ENCODE measurements around the gene TOX2. TPM values are rescaled to one million over a fixed set of nuclear protein-coding genes. Genes with fewer than 3 reads are reported as not detected.
A peak's percentile ranks its signal among the peaks of the same experiment; 100 is the strongest.

The TOX2 gene
- total and polyA plus RNA-seq, 2 of the 8 experiments (the other 6 are each of a cell fraction or from before 2014, with no cell fraction given): 1.8 to 3.4 TPM

GRCh38 chr20:43960231-43960630 lies 45.6 kb downstream of the TOX2 start:
- Histone ChIP-seq H3K4ac (replicated peaks; ENCODE audit: insufficient read length, low read depth, low read length) (no peak overlapping the region), H3K9ac (replicated peaks in 1 of 4; ENCODE audit: extremely low read depth in 1 of 4, low read depth in 3 of 4, low read length in 3 of 4) (no peak overlapping the region), H2BK15ac (ENCODE audit: low read length) (0 out of 2 replicates have a peak overlapping the region, but pooled peaks have one; percentile 12), H2BK20ac (ENCODE audit: low read length) (no peak overlapping the region), H4K8ac (ENCODE audit: extremely low read depth, insufficient read depth, low read length) (no peak overlapping the region), H4K20me1 (replicated peaks in 1 of 2; ENCODE audit: control insufficient read depth in 1 of 2, insufficient read depth in 2 of 2, low read length in 2 of 2) (peaks cover 0 to 2% of the 10 kb centered on the region in 2 experiments), H3K9me3 (ENCODE audit: insufficient read depth in 2 of 2, low read depth in 1 of 2, low read length in 1 of 2) (no peaks in the 10 kb centered on the region), H3K36me3 (ENCODE audit: control insufficient read depth in 2 of 4, insufficient read depth in 4 of 4, low read length in 3 of 4) (no peaks in the 10 kb centered on the region), H3K23ac (ENCODE audit: insufficient read length) (no peak overlapping the region), H2BK120ac (replicated peaks; ENCODE audit: low read depth, low read length) (no peak overlapping the region), H3K56ac (replicated peaks; ENCODE audit: insufficient read length, low read depth, low read length) (no peak overlapping the region), H3K4me2 (ENCODE audit: insufficient read depth in 1 of 2, low read depth in 2 of 2, low read length in 2 of 2) (no peak overlapping the region), H2AK5ac (ENCODE audit: low read depth, low read length) (peak overlapping the region; percentile 75), H3K27me3 (replicated peaks in 1 of 4; ENCODE audit: control insufficient read depth in 3 of 4, extremely low read depth in 1 of 4, insufficient read depth in 3 of 4, low read length in 3 of 4) (peaks cover 0 to 4% (median under 1%) of the 10 kb centered on the region in 4 experiments; a peak in 3 of 7 replicates), H2BK5ac (ENCODE audit: low read depth, low read length) (no peak overlapping the region), H3K23me2 (ENCODE audit: low read depth, low read length) (no peaks in the 10 kb centered on the region; the same call in 1 of the 2 replicates), H4K91ac (replicated peaks; ENCODE audit: insufficient read length, low read length) (no peak overlapping the region), H2AFZ (ENCODE audit: low read length) (no peak overlapping the region), H4K5ac (ENCODE audit: insufficient read length, low read depth, low read length) (no peak overlapping the region), H3K27ac (ENCODE audit: low read depth, low read length) (no peak overlapping the region), H3K18ac (ENCODE audit: extremely low read depth, low read length) (no peak overlapping the region), H3K79me2 (ENCODE audit: control insufficient read depth in 1 of 2, insufficient read depth in 2 of 2, low read length in 2 of 2) (no peaks in the 10 kb centered on the region), H3K79me1 (ENCODE audit: low read depth, low read length) (peaks cover 2% of the 10 kb centered on the region; the same call in 1 of the 2 replicates), H3K14ac (ENCODE audit: insufficient read length) (no peak overlapping the region), H3K4me1 (replicated peaks in 1 of 4; ENCODE audit: control insufficient read depth in 3 of 4, insufficient read depth in 4 of 4, low read length in 3 of 4) (peaks cover 2 to 18% (median 4%) of the 10 kb centered on the region in 4 experiments; a peak in 5 of 7 replicates), H2BK12ac (ENCODE audit: low read depth, low read length) (0 out of 2 replicates have a peak overlapping the region, but pooled peaks have one; percentile 4), H3K4me3 (ENCODE audit: extremely low read depth in 1 of 4, insufficient read depth in 2 of 4, low read depth in 3 of 4, low read length in 4 of 4) (no peak overlapping the region)
- DNase-seq (ENCODE audit: low read depth in 1 of 2, low spot score in 2 of 2) (no peak), FAIRE-seq (no peak)
- TF ChIP-seq CTBP2 (IDR thresholded peaks at IDR 0.05; ENCODE audit: borderline replicate concordance, insufficient read depth, insufficient read length, low read length) (no peak), SRF (IDR thresholded peaks at IDR 0.05; ENCODE audit: low read depth, low read length) (no peak), KDM5A (IDR thresholded peaks at IDR 0.05; ENCODE audit: low read length) (no peak), PHF8 (conservative IDR thresholded peaks at IDR 0.05; ENCODE audit: low read depth, low read length) (no peak), SP2 (IDR thresholded peaks at IDR 0.05; ENCODE audit: low read length) (no peak), ASH2L (IDR thresholded peaks at IDR 0.05; ENCODE audit: low read length) (no peak), CEBPB (IDR thresholded peaks at IDR 0.05; ENCODE audit: low read depth, low read length) (no peak), HDAC2 (IDR thresholded peaks at IDR 0.05; ENCODE audit: borderline replicate concordance in 1 of 2, low read depth in 2 of 2, low read length in 2 of 2) (no peak), MAX (IDR thresholded peaks at IDR 0.05) (no peak), CBX5 (IDR thresholded peaks at IDR 0.05; ENCODE audit: low read depth, low read length) (no peak), GABPA (IDR thresholded peaks at IDR 0.05; ENCODE audit: borderline replicate concordance, insufficient read depth, low read length) (no peak), BRCA1 (IDR thresholded peaks at IDR 0.05; ENCODE audit: low read depth, low read length) (no peak)
- CTCF ChIA-PET (ENCODE audit: partially characterized antibody): interaction anchor here (1.4 to 1.8 kb wide), 2 partner anchors 25 kb away, joined by 4 to 6 read pairs; no protein-coding TSS in a partner anchor
- WGBS, 2 experiments (ENCODE audit: extremely low coverage in 1 of 2, insufficient coverage in 1 of 2, insufficient read length in 1 of 2, insufficient replicate concordance in 2 of 2, low coverage in 1 of 2, low lambda C conversion rate in 2 of 2, missing lambda C conversion rate in 1 of 2): 83% methylated on average over 2 of the region's 2 CpGs; no CpG with 5 or more reads in 1 of the 2 experiments
- POLR2A ChIA-PET (ENCODE audit: partially characterized antibody): no interaction called here

Measured in H1 (cell line).